ENCODE data around the gene LSS. TPM values are rescaled to one million over a fixed set of nuclear protein-coding genes. Genes with fewer than 3 reads are reported as not detected.

The LSS gene
- total and polyA plus RNA-seq, 2 of the 4 experiments (the other 2 are of a cell fraction): 43.4 to 58.1 TPM

DNA sequence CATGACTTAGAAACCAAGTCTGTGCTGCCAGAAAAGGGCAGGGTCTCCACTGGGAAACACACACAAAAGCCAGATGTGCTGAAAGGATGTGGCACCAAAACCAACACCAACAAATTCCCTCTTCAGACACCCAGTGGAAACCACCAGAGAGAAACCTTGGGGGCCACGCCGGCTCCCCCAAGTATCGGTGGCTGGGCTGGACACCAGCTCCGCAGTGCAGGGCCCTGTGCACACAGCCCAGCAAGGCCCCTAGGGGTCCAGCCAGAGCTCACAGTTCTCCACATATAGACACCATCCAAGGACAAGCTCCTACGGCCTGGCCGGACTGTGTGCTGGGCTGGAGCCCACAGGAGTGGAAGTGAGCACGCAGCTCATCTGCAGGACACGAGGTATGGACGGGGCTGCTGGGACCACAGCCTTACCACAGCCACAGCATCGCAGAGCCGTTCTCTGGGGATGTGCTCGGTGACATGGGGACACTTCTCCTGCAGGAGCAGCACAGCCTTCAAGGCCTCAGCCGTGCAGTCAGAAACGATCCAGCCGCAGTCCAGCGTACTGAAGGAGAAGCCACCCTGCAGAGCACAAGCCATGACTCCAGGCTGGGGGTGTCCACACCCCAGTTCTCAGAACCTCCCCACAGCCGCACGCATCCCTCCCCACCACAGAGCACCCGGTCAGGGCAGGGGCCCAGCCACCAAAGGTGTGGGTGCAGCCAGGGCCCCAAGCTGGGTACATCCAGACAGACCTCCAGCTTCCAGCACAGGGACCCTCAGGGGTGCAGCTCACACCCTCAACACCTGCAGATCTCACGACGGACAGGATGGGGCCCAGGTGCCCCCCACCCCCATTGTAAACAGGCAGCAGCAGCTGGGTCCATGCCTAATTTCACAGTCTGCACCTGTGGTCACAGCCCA is 21.3 kb downstream of the LSS start:
- DNase-seq (no peak), ATAC-seq (ENCODE audit: low read depth) (no peak)
- no peaks in the 10 kb centered on the region for H3K27me3 ChIP-seq (ENCODE audit: control insufficient read depth, insufficient read depth, low read length)
- in situ Hi-C loops (cut with MboI; ENCODE audit: low sequenced_read_pairs): no loop called here
- dilution Hi-C loops (cut with HindIII; ENCODE audit: low sequenced_read_pairs, unreplicated experiment): no loop called here
- no peak overlapping the region for H2BK20ac ChIP-seq (ENCODE audit: low read depth, low read length)
- no peak overlapping the region for H3K56ac ChIP-seq (ENCODE audit: extremely low read depth, insufficient read depth, low read length)
- no peak overlapping the region for H2BK120ac ChIP-seq (ENCODE audit: low read depth, low read length)
- H3K23ac ChIP-seq (ENCODE audit: low read depth, low read length): no peak overlapping the region
- no peak overlapping the region for H3K27ac ChIP-seq (ENCODE audit: insufficient read depth, low read length)
- H3K4me1 ChIP-seq (ENCODE audit: control insufficient read depth, insufficient read depth, low read length): no peaks in the 10 kb centered on the region
- peak overlapping the region; percentile 5 for H2AK9ac ChIP-seq (replicated peaks; ENCODE audit: low read depth, low read length, poor library complexity)
- H3K9me1 ChIP-seq (ENCODE audit: insufficient read depth, low read length): no peaks in the 10 kb centered on the region; the same call in 1 of the 2 replicates
- no TSS peak for BruUV-seq (replicated peaks)
- no peaks in the 10 kb centered on the region; a peak in 1 of 4 replicates for H3K79me1 ChIP-seq (ENCODE audit: low read depth in 1 of 2, low read length in 2 of 2)
- H3K14ac ChIP-seq (replicated peaks; ENCODE audit: low read depth, low read length): no peak overlapping the region
- no peak overlapping the region for H4K91ac ChIP-seq (ENCODE audit: insufficient read depth, low read depth, low read length)
- POLR2A ChIA-PET (ENCODE audit: unreplicated experiment): no interaction called here
- no peak overlapping the region for H2BK15ac ChIP-seq (ENCODE audit: low read depth, low read length)
- H3K18ac ChIP-seq (ENCODE audit: low read depth, low read length): no peak overlapping the region
- no peak overlapping the region for H3K4ac ChIP-seq (ENCODE audit: low read depth, low read length)
- 91% methylated on average over 10 of the region's 21 CpGs; no CpG with 5 or more reads in 1 of the 2 experiments for WGBS, 2 experiments (ENCODE audit: extremely low coverage in 2 of 2, insufficient read length in 1 of 2)
- no peak overlapping the region for H3K4me2 ChIP-seq (ENCODE audit: low read depth, low read length)
- H4K5ac ChIP-seq (ENCODE audit: low read depth, low read length): no peak overlapping the region
- H3K4me3 ChIP-seq (ENCODE audit: insufficient read depth, low read depth, low read length): no peak overlapping the region
- no peak overlapping the region for H3K9ac ChIP-seq (ENCODE audit: low read depth, low read length)
- H3K36me3 ChIP-seq (ENCODE audit: control insufficient read depth, insufficient read depth, low read length): peaks cover 51% of the 10 kb centered on the region
- peaks cover 3% of the 10 kb centered on the region; the same call in 1 of the 2 replicates for H4K20me1 ChIP-seq (ENCODE audit: insufficient read depth, low read length)
- intact Hi-C loops (cut with micrococcal nuclease): no loop called here
- no peak overlapping the region for H4K8ac ChIP-seq (ENCODE audit: low read depth in 2 of 2, low read length in 2 of 2)
- H2AK5ac ChIP-seq (ENCODE audit: low read depth, low read length): no peak overlapping the region
- H2BK5ac ChIP-seq (ENCODE audit: low read depth, low read length, poor library complexity, severe bottlenecking): no peak overlapping the region
- no peaks in the 10 kb centered on the region for H3K9me3 ChIP-seq (ENCODE audit: control insufficient read depth, insufficient read depth, low read length)
- H2AFZ ChIP-seq (replicated peaks; ENCODE audit: low read length, poor library complexity): peak overlapping the region; percentile 35
- CTCF ChIA-PET: no interaction called here
- TF ChIP-seq RCOR1 (IDR thresholded peaks at IDR 0.05; ENCODE audit: insufficient replicate concordance, low read length) (no peak), RFX5 (IDR thresholded peaks at IDR 0.05; ENCODE audit: low read depth, low read length) (no peak), POLR2A (IDR thresholded peaks at IDR 0.05; ENCODE audit: low read depth, low read length) (no peak), MAFK (IDR thresholded peaks at IDR 0.05; ENCODE audit: low read depth, low read length) (no peak), MAZ (IDR thresholded peaks at IDR 0.05; ENCODE audit: borderline replicate concordance, low read depth, low read length) (no peak), NFE2L2 (IDR thresholded peaks at IDR 0.05; ENCODE audit: low read depth, low read length) (no peak), MXI1 (IDR thresholded peaks at IDR 0.05; ENCODE audit: borderline replicate concordance, low read depth, low read length) (no peak), CEBPB (IDR thresholded peaks at IDR 0.05; ENCODE audit: low read depth, low read length) (no peak), SMC3 (IDR thresholded peaks at IDR 0.05; ENCODE audit: low read depth, low read length) (no peak), FOS (IDR thresholded peaks at IDR 0.05; ENCODE audit: low read depth, low read length) (no peak), RAD21 (IDR thresholded peaks at IDR 0.05; ENCODE audit: low read length) (no peak), CHD1 (IDR thresholded peaks at IDR 0.05; ENCODE audit: low read depth, low read length) (no peak), BHLHE40 (IDR thresholded peaks at IDR 0.05; ENCODE audit: low read depth, low read length) (no peak)
- TF ChIP-seq, protein P1, sequence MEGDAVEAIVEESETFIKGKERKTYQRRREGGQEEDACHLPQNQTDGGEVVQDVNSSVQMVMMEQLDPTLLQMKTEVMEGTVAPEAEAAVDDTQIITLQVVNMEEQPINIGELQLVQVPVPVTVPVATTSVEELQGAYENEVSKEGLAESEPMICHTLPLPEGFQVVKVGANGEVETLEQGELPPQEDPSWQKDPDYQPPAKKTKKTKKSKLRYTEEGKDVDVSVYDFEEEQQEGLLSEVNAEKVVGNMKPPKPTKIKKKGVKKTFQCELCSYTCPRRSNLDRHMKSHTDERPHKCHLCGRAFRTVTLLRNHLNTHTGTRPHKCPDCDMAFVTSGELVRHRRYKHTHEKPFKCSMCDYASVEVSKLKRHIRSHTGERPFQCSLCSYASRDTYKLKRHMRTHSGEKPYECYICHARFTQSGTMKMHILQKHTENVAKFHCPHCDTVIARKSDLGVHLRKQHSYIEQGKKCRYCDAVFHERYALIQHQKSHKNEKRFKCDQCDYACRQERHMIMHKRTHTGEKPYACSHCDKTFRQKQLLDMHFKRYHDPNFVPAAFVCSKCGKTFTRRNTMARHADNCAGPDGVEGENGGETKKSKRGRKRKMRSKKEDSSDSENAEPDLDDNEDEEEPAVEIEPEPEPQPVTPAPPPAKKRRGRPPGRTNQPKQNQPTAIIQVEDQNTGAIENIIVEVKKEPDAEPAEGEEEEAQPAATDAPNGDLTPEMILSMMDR (conservative IDR thresholded peaks at IDR 0.05; ENCODE audit: low read depth, low read length): no peak
- TF ChIP-seq, protein P2, sequence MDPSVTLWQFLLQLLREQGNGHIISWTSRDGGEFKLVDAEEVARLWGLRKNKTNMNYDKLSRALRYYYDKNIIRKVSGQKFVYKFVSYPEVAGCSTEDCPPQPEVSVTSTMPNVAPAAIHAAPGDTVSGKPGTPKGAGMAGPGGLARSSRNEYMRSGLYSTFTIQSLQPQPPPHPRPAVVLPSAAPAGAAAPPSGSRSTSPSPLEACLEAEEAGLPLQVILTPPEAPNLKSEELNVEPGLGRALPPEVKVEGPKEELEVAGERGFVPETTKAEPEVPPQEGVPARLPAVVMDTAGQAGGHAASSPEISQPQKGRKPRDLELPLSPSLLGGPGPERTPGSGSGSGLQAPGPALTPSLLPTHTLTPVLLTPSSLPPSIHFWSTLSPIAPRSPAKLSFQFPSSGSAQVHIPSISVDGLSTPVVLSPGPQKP (IDR thresholded peaks at IDR 0.05; ENCODE audit: borderline replicate concordance, low read depth, low read length): no peak
